SU-DHL-6 (cell line): Measurements from ENCODE around the gene VPS52.
A peak's percentile ranks its signal among the peaks of the same experiment; 100 is the strongest.
"Not testable (repeated sequence)": the region's sequence is repeated elsewhere in the genome, so short reads cannot be mapped to it uniquely, and the experiment has no call there.

ENCODE experiments used
- H2AFZ ChIP-seq: fragments of 200-600 bp; sonication (generic); 2 replicates; pipeline ENCODE4 v1.6.1; 2014; ENCODE audit warnings: low read depth, mild to moderate bottlenecking, moderate library complexity, mixed read lengths, antibody characterized with exemption, low read length; ENCODE audit not compliant: severe bottlenecking
- H3F3A ChIP-seq: fragments of 200-600 bp; shearing (Covaris generic); 2 replicates; pipeline ENCODE4 v1.6.0; 2016; ENCODE audit warnings: antibody characterized with exemption, mild to moderate bottlenecking; ENCODE audit not compliant: insufficient read depth
- H3K27ac ChIP-seq: fragments of 200-600 bp; sonication (generic); 2 replicates; pipeline ENCODE4 v1.5.1; 2016; ENCODE audit warnings: low read depth, mild to moderate bottlenecking, low read length, moderate library complexity, mixed read lengths
- H3K27me3 ChIP-seq: fragments of 200-600 bp; sonication (generic), shearing (Covaris generic); 2 replicates; pipeline ENCODE4 v1.6.0; 2014; ENCODE audit warnings: mild to moderate bottlenecking, low read length
- H3K36me3 ChIP-seq: fragments of 200-600 bp; sonication (generic); 2 replicates; pipeline ENCODE4 v1.6.1; 2014; ENCODE audit warnings: mild to moderate bottlenecking, low read length, mixed read lengths
- H3K4me2 ChIP-seq: fragments of 300-600, 200-600 bp; shearing (Covaris generic), sonication (generic); 2 replicates; pipeline ENCODE4 v1.6.0; 2014; ENCODE audit warnings: low read length, low read depth, mild to moderate bottlenecking; ENCODE audit not compliant: poor library complexity, severe bottlenecking
- H3K4me3 ChIP-seq: fragments of 200-600 bp; sonication (generic); 2 replicates; pipeline ENCODE4 v1.5.1; 2014; ENCODE audit warnings: antibody characterized with exemption, low read length, mild to moderate bottlenecking, mixed read lengths; ENCODE audit not compliant: insufficient read depth, poor library complexity, severe bottlenecking
- H3K79me2 ChIP-seq: fragments of 200-600 bp; sonication (generic); 2 replicates; pipeline ENCODE4 v1.6.1; 2014; ENCODE audit warnings: mild to moderate bottlenecking, low read length, moderate library complexity; ENCODE audit not compliant: insufficient read depth
- H3K9ac ChIP-seq: fragments of 200-600 bp; sonication (generic); 2 replicates; pipeline ENCODE4 v1.7.0; 2014; ENCODE audit warnings: mild to moderate bottlenecking, low read length
- H3K9me2 ChIP-seq: fragments of 200-600 bp; sonication (generic); replicated peaks from 2 replicates; pipeline ENCODE4 v1.6.1; 2014; ENCODE audit warnings: low read length; ENCODE audit not compliant: insufficient read depth
- H3K9me3 ChIP-seq: fragments of 200-600 bp; sonication (generic); 2 replicates; pipeline ENCODE4 v1.6.1; 2014; ENCODE audit warnings: low read length, mixed read lengths; ENCODE audit not compliant: insufficient read depth
- H4K20me1 ChIP-seq: fragments of 200-600 bp; sonication (generic); 2 replicates; pipeline ENCODE4 v1.6.1; 2014; ENCODE audit warnings: low read depth, mild to moderate bottlenecking, antibody characterized with exemption, low read length, moderate library complexity, mixed read lengths
- CTCF ChIP-seq: fragments of 200-600 bp; sonication (generic); IDR thresholded peaks from one replicate; pipeline ENCODE4 v1.5.1; 2017; ENCODE audit warnings: antibody characterized with exemption, mild to moderate bottlenecking, low read length, moderate library complexity; ENCODE audit not compliant: insufficient read depth, poor library complexity, severe bottlenecking
- EZH2phosphoT487 ChIP-seq: fragments of 200-600 bp; sonication (generic), shearing (Covaris generic); conservative IDR thresholded peaks from 2 replicates; pipeline ENCODE4 v1.6.1; 2018; ENCODE audit warnings: mild to moderate bottlenecking, antibody characterized with exemption, low read length, moderate library complexity, mixed read lengths

VPS52 gene

GRCh38 chr6:33271117-33271467, 584 bp downstream of the VPS52 start:
- H3K4me2 ChIP-seq, result peak overlapping the region; percentile 66
- peak overlapping the region; percentile 90 for H3K27ac ChIP-seq
- peaks cover 48% of the 10 kb centered on the region for H3F3A ChIP-seq
- H3K9me3 ChIP-seq, result no peaks in the 10 kb centered on the region
- peak overlapping the region; percentile 75 for H3K9ac ChIP-seq
- H2AFZ ChIP-seq, result peak overlapping the region; percentile 91
- H3K4me3 ChIP-seq, result peak overlapping the region; percentile 76
- TF ChIP-seq EZH2phosphoT487, result no peak
- no peak for TF ChIP-seq CTCF
- H3K27me3 ChIP-seq, result no peaks in the 10 kb centered on the region
- H3K36me3 ChIP-seq, result peaks cover 27% of the 10 kb centered on the region
- no peaks in the 10 kb centered on the region for H3K9me2 ChIP-seq
- peaks cover 16% of the 10 kb centered on the region for H4K20me1 ChIP-seq
- peaks cover 45% of the 10 kb centered on the region for H3K79me2 ChIP-seq

GRCh38 chr6:33264015-33264414, 7.7 kb downstream of the VPS52 start:
- peaks cover 8% of the 10 kb centered on the region for H3F3A ChIP-seq
- no peaks in the 10 kb centered on the region for H3K79me2 ChIP-seq
- no peaks in the 10 kb centered on the region for H3K9me2 ChIP-seq
- H3K36me3 ChIP-seq, result peaks cover 18% of the 10 kb centered on the region; the same call in 1 of the 2 replicates
- H3K9me3 ChIP-seq, result no peaks in the 10 kb centered on the region
- H4K20me1 ChIP-seq, result no peaks in the 10 kb centered on the region
- H2AFZ ChIP-seq, result no peak overlapping the region
- no peak overlapping the region for H3K9ac ChIP-seq
- TF ChIP-seq EZH2phosphoT487 (no peak), CTCF (no peak)
- no peak overlapping the region for H3K27ac ChIP-seq
- H3K4me3 ChIP-seq, result no peak overlapping the region
- H3K4me2 ChIP-seq, result no peak overlapping the region
- H3K27me3 ChIP-seq, result no peaks in the 10 kb centered on the region

- not testable (repeated sequence) for H4K20me1 ChIP-seq, H3K79me2 ChIP-seq, H3K9ac ChIP-seq, H3K9me2 ChIP-seq, H3K9me3 ChIP-seq, H2AFZ ChIP-seq, H3K4me3 ChIP-seq, H3F3A ChIP-seq, H3K27ac ChIP-seq, H3K4me2 ChIP-seq, H3K27me3 ChIP-seq
- H3K36me3 ChIP-seq, result peaks cover 21% of the 10 kb centered on the region; the same call in 1 of the 2 replicates
Measured at GRCh38 chr6:33262490-33262889, 9.2 kb downstream of the VPS52 start.

GRCh38 chr6:33259032-33259431, 12.6 kb downstream of the VPS52 start:
- H4K20me1 ChIP-seq, result no peaks in the 10 kb centered on the region
- H3K36me3 ChIP-seq, result peaks cover 21% of the 10 kb centered on the region; the same call in 1 of the 2 replicates
- H3K27ac ChIP-seq, result no peak overlapping the region
- H3K4me2 ChIP-seq, result no peak overlapping the region
- H2AFZ ChIP-seq, result no peak overlapping the region
- no peaks in the 10 kb centered on the region for H3K27me3 ChIP-seq
- TF ChIP-seq EZH2phosphoT487 (no peak), CTCF (no peak)
- H3K79me2 ChIP-seq, result no peaks in the 10 kb centered on the region
- H3K4me3 ChIP-seq, result no peak overlapping the region
- H3F3A ChIP-seq, result peaks cover 14% of the 10 kb centered on the region
- no peaks in the 10 kb centered on the region for H3K9me2 ChIP-seq
- H3K9me3 ChIP-seq, result no peaks in the 10 kb centered on the region
- H3K9ac ChIP-seq, result no peak overlapping the region
